COLO829 (cell line): ENCODE results near the gene PDCD7.
A peak's percentile ranks its signal among the peaks of the same experiment; 100 is the strongest.
"Not testable (repeated sequence)": the region's sequence is repeated elsewhere in the genome, so short reads cannot be mapped to it uniquely, and the experiment has no call there.

Experiments used
- DNase-seq: peaks from one replicate; pipeline ENCODE4 v3.0.0; 2012; ENCODE audit warnings: low spot score

The PDCD7 gene, protein sequence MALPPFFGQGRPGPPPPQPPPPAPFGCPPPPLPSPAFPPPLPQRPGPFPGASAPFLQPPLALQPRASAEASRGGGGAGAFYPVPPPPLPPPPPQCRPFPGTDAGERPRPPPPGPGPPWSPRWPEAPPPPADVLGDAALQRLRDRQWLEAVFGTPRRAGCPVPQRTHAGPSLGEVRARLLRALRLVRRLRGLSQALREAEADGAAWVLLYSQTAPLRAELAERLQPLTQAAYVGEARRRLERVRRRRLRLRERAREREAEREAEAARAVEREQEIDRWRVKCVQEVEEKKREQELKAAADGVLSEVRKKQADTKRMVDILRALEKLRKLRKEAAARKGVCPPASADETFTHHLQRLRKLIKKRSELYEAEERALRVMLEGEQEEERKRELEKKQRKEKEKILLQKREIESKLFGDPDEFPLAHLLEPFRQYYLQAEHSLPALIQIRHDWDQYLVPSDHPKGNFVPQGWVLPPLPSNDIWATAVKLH

GRCh38 chr15:65133548-65134200 lies at the start of gene PDCD7:
Gene PDCD7, minus strand, starts transcription at chr15:65133808. Its CDS starts 27 bp downstream, at chr15:65133781.
- DNase-seq, result peak; percentile 85

- no peak for DNase-seq
Observed at GRCh38 chr15:65182538-65182937, 48.9 kb upstream of the PDCD7 start.

DNA sequence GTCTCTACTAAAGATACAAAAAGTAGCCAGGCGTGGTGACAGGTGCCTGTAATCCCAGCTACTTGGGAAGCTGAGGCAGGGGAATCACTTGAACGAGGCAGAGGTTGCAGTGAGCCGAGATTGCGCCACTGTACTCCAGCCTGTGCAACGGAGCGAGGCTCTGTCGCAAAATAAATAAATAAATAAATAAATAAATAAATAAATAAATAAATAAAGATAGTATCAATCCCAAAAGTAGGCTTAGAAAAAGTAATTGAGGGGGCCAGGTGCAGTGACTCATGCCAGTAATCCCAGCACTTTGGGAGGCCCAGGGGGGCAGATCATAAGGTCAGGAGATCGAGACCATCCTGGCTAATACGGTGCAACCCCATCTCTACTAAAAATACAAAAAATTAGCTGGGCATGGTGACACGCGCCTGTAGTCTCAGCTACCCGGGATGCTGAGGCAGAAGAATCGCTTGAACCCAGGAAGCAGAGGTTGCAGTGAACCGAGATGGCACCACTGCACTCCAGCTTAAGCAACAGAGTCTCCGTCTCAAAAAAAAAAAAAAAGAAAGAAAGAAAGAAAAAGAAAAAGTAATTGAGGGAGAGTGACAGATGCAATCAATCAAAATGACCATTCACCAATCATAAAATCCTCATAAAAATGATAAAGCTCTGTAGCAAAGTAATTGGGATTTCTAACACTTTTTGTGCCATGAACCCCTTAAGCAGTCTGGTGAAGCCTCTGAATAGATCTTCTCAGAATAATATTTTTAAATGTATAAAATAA lies 48.2 kb upstream of the PDCD7 start:
- DNase-seq, result not testable (repeated sequence)

DNA sequence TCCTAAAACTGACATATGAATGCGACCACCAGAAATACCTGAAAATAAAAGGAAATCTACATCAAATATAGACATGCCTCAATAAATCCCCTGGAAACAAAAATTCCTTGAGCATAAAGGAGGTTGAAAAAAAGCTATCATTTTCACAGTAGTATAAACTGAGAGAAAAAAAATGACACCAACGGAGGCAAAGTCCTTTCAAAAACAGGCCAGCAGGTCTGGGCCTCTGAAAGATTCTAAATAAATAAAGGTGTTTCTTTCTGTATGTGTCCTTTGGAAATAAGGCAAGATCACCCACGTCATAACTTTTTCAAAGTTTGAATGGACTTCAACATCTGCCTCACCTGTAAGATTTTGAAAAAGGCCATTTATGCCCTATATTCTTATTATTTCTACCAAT lies 46.6 kb upstream of the PDCD7 start:
- no peak for DNase-seq

GRCh38 chr15:65177901-65178300 lies 44.3 kb upstream of the PDCD7 start:
- DNase-seq, result no peak

DNA sequence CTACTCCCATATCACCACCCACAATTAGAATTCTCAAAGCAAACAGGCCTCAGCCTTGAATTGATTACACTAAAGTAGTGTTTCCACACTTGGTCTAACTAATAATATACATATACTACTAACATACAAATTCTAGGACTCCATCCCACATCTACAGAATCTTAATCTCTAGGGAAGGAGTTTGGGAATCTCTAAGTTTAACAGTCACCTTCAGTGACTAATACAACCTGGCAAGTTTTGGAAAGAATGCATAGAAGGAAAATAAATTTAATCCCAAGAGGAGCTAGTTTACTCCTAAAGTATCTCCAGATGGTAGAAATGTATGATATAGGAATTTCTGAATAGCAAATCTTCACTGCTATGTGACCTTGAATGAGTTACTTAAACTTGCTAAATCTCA lies 42.4 kb upstream of the PDCD7 start:
- DNase-seq, result no peak

- DNase-seq, result no peak
Observed at GRCh38 chr15:65175511-65175910, 41.9 kb upstream of the PDCD7 start.

- DNase-seq, result no peak
Observed at GRCh38 chr15:65174509-65174908, 40.9 kb upstream of the PDCD7 start.

DNA sequence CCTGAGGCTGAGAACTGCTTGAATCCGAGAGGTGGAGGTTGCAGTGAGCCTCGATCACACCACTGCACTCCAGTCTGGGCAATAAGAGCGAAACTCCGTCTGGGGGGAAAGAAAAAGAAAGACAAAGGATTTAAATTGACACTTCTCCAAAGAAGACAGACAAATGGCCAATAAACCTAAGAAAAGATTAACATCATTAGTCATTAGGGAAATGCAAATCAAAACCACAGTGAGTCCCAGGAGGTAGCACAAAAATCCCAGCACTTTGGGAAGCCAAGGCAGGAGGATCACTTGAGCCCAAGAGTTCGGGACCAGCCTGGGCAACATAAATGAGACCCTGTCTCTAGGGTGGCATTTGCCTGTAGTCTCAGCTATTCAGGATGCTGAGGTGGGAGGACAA lies 38.9 kb upstream of the PDCD7 start:
- no peak for DNase-seq

DNA sequence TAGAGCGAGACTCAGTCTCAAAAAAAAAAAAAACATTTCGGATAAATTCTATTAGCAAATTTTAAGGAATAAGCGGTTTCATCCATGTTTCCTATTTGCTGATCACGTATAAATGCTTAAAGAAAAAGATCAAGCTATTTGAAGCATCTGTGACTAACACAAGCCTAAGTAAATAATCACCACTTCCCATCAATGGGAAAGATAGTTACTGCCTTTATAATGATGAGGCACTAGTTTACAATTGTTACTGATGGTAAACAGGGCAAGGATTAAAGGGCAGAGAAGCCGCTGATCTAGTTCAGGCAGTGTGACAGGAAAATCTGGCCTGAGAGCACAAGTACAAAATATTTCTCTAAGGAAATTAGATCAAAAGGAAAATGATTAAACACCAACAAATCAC lies 37.8 kb upstream of the PDCD7 start:
- no peak for DNase-seq

- DNase-seq, result no peak
Observed at GRCh38 chr15:65165875-65166274, 32.3 kb upstream of the PDCD7 start.

DNA sequence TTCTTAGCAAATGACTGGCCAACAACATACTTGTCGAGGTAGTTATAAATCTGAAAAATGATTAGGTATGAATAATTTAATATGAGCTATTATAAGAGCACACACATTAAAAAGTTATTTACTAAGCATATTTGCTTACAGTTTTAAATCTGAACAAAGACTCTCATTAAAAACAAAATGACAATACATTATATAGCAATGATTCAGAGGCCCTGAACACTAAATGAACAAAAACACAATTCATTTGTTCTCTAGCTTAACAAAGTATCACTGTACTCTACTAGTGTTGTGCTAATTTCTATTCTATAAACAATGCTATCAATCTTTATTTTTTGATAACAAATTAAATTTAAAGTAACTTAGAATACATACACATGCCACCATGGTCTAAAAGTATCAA lies 30.5 kb upstream of the PDCD7 start:
- DNase-seq, result no peak

GRCh38 chr15:65163041-65163440 lies 29.4 kb upstream of the PDCD7 start:
- DNase-seq, result no peak

DNA sequence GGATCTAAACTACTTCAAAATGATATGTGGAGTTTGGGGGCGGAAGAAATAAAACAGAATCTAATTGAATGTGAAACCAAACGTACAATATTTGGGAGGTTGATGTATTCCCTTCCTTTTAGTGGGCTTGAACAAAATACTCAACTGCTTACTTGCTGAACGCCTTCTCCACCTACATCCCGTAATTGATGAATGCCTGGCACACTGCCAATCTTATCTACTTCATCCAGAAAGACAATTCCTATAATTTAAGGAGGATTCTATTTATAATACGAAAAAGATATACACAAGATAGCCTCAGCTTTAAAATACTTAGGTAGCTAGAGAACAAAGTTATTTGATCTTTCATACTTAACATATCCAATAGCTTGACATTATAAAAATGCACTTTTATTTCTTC lies 23.1 kb upstream of the PDCD7 start:
- no peak for DNase-seq

DNA sequence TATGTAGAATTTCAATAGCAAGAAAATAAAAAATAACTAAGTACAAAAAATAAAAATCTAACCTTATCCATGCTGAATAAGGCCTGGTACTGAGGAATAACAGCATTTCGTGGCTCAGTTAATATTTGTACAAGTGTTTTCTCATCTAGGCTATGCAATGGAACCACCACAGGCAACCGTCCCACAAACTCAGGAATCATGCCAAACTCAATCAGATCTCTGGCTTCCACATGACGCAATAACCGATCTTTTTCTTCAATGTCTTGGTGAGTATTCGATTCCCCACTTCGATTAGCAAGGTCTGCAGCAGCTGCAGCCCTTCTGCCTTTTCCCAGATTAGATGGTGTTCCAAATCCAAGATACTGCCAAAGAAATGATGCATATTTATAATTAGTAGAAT lies 21.1 kb upstream of the PDCD7 start:
- no peak for DNase-seq

GRCh38 chr15:65147902-65148301 lies 14.3 kb upstream of the PDCD7 start:
- no peak for DNase-seq

DNA sequence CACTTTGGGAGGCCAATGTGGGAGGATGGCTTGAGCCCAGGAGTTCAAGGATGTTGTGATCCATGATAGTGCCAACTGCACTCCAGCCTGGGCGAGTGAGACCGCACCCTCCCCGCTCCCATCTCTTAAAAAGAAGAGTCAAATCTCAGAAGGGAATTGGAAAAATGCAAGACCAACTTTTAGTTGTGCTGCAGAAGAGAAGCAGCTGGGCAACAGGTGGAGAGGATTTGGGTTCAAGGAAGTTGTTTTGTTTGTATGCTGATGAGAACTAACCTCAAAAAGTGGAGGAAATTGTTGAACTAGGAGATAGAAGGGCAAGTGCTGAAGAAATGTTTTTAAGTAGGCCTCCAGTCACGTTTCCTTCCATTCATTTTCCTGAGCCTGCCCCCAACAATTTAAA lies 12.8 kb upstream of the PDCD7 start:
- no peak for DNase-seq

- not testable (repeated sequence) for DNase-seq
Observed at GRCh38 chr15:65138631-65139030, 5.0 kb upstream of the PDCD7 start.

GRCh38 chr15:65137893-65138292 lies 4.3 kb upstream of the PDCD7 start:
- DNase-seq, result not testable (repeated sequence)

- not testable (repeated sequence) for DNase-seq
Observed at GRCh38 chr15:65137089-65137488, 3.5 kb upstream of the PDCD7 start.

- no peak for DNase-seq
Observed at GRCh38 chr15:65134538-65134937, 930 bp upstream of the PDCD7 start.

DNA sequence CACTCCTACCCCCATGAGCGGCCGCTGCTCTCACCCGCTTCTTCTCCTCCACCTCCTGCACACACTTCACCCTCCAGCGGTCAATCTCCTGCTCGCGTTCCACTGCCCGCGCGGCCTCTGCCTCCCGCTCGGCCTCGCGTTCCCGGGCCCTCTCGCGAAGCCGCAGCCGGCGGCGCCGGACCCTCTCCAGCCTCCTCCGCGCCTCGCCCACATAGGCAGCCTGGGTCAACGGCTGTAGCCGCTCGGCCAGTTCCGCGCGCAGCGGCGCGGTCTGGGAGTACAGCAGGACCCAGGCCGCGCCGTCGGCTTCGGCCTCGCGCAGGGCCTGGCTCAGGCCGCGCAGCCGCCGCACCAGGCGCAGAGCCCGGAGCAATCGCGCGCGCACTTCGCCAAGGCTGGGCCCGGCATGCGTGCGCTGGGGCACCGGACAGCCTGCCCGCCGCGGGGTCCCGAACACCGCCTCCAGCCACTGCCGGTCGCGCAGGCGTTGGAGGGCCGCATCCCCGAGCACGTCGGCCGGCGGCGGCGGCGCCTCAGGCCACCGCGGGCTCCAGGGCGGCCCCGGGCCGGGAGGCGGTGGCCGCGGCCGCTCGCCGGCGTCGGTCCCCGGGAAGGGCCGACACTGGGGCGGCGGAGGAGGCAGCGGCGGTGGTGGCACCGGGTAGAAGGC lies 595 bp downstream of the PDCD7 start:
- peak; percentile 35 for DNase-seq
